Measurements from ENCODE around the gene IFI27L2. TPM values are rescaled to one million over a fixed set of nuclear protein-coding genes. Genes with fewer than 3 reads are reported as not detected.

Gene IFI27L2
- total RNA-seq, 1 donor from 2014 or later, result 30.4 TPM

- no peaks in the 10 kb centered on the region for H3K36me3 Mint-ChIP-seq (ENCODE audit: low read depth)
- peaks cover 2% of the 10 kb centered on the region for H3K9me3 Mint-ChIP-seq
- peak overlapping the region; percentile 64 for H3K4me3 Mint-ChIP-seq
- no peak overlapping the region for H3K27ac Mint-ChIP-seq (ENCODE audit: unreplicated experiment)
- peaks cover 10% of the 10 kb centered on the region for H3K4me1 Mint-ChIP-seq
- peaks cover 2% of the 10 kb centered on the region for H3K27me3 Mint-ChIP-seq (ENCODE audit: low read depth)
- DNase-seq (ENCODE audit: low read depth, low spot score), result peak; percentile 91
- TF ChIP-seq CTCF (conservative IDR thresholded peaks at IDR 0.05), result peak; percentile 94
Measured at GRCh38 chr14:94136575-94137331, 7.3 kb upstream of the IFI27L2 start.

- H3K27me3 Mint-ChIP-seq (ENCODE audit: low read depth), result peaks cover 2% of the 10 kb centered on the region
- no peak for DNase-seq (ENCODE audit: low read depth, low spot score)
- no peak overlapping the region for H3K4me3 Mint-ChIP-seq
- TF ChIP-seq CTCF (conservative IDR thresholded peaks at IDR 0.05), result no peak
- peaks cover 2% of the 10 kb centered on the region for H3K9me3 Mint-ChIP-seq
- H3K27ac Mint-ChIP-seq (ENCODE audit: unreplicated experiment), result no peak overlapping the region
- no peaks in the 10 kb centered on the region for H3K36me3 Mint-ChIP-seq (ENCODE audit: low read depth)
- H3K4me1 Mint-ChIP-seq, result peaks cover 10% of the 10 kb centered on the region
Measured at GRCh38 chr14:94135476-94135875, 6.1 kb upstream of the IFI27L2 start.

- Mint-ChIP-seq H3K4me1 (peaks cover 18% of the 10 kb centered on the region), H3K9me3 (peaks cover 2% of the 10 kb centered on the region), H3K36me3 (ENCODE audit: low read depth) (no peaks in the 10 kb centered on the region), H3K27ac (ENCODE audit: unreplicated experiment) (no peak overlapping the region), H3K27me3 (ENCODE audit: low read depth) (peaks cover 6% of the 10 kb centered on the region), H3K4me3 (peak overlapping the region; percentile 50)
- peak; percentile 57 for DNase-seq (ENCODE audit: low read depth, low spot score)
- TF ChIP-seq CTCF (conservative IDR thresholded peaks at IDR 0.05), result peak; percentile 95
Measured at GRCh38 chr14:94132285-94132887, 3.0 kb upstream of the IFI27L2 start.

GRCh38 chr14:94129758-94130414, 482 bp upstream of the IFI27L2 start:
- peak; percentile 38 for DNase-seq (ENCODE audit: low read depth, low spot score)
- peak overlapping the region; percentile 36 for H3K27ac Mint-ChIP-seq (ENCODE audit: unreplicated experiment)
- H3K27me3 Mint-ChIP-seq (ENCODE audit: low read depth), result peaks cover 6% of the 10 kb centered on the region
- peak overlapping the region; percentile 93 for H3K4me3 Mint-ChIP-seq
- no peak for TF ChIP-seq CTCF (conservative IDR thresholded peaks at IDR 0.05)
- H3K9me3 Mint-ChIP-seq, result no peaks in the 10 kb centered on the region
- peaks cover 18% of the 10 kb centered on the region for H3K4me1 Mint-ChIP-seq
- no peaks in the 10 kb centered on the region for H3K36me3 Mint-ChIP-seq (ENCODE audit: low read depth)

GRCh38 chr14:94128216-94128839, 1.1 kb downstream of the IFI27L2 start:
- DNase-seq (ENCODE audit: low read depth, low spot score), result no peak
- peaks cover 18% of the 10 kb centered on the region for H3K4me1 Mint-ChIP-seq
- H3K27me3 Mint-ChIP-seq (ENCODE audit: low read depth), result peaks cover 6% of the 10 kb centered on the region
- H3K4me3 Mint-ChIP-seq, result peak overlapping the region; percentile 93
- no peaks in the 10 kb centered on the region for H3K9me3 Mint-ChIP-seq
- TF ChIP-seq CTCF (conservative IDR thresholded peaks at IDR 0.05), result no peak
- no peaks in the 10 kb centered on the region for H3K36me3 Mint-ChIP-seq (ENCODE audit: low read depth)
- peak overlapping the region; percentile 37 for H3K27ac Mint-ChIP-seq (ENCODE audit: unreplicated experiment)
